HEK293T (cell line): Measurements from ENCODE around the gene RAE1.
"Not testable (repeated sequence)": the region's sequence is repeated elsewhere in the genome, so short reads cannot be mapped to it uniquely, and the experiment has no call there.

Source experiments
- CTCF ChIA-PET: fragments of 350-600 bp; formaldehyde crosslinking; extraction: SDS; loops from one replicate; lab custom pipeline; 2021; ENCODE audit warnings: antibody characterized with exemption, inconsistent platforms; lab: Yijun Ruan, JAX
- POLR2A ChIA-PET: fragments of 350-600 bp; formaldehyde crosslinking; extraction: SDS; loops from one replicate; lab custom pipeline; 2020; ENCODE audit warnings: antibody characterized with exemption, inconsistent platforms; lab: Yijun Ruan, JAX
- DNase-seq: peaks from one replicate; pipeline ENCODE4 v3.0.0; 2012; ENCODE audit warnings: mixed read lengths; ENCODE audit errors: extremely low spot score
- BHLHE40 ChIP-seq: fragments of 450-650 bp; IDR thresholded peaks from 2 replicates; pipeline ENCODE4 v1.6.1; 2016; ENCODE audit warnings: mild to moderate bottlenecking, moderate library complexity, borderline replicate concordance
- CTBP1 ChIP-seq: fragments of 450-650 bp; IDR thresholded peaks from 2 replicates; pipeline ENCODE4 v1.6.1; 2016; ENCODE audit warnings: borderline replicate concordance
- ELF4 ChIP-seq: fragments of 450-650 bp; IDR thresholded peaks from 2 replicates; pipeline ENCODE4 v1.6.1; 2017; ENCODE audit warnings: antibody characterized with exemption
- FOXA1 ChIP-seq: fragments of 450-650 bp; IDR thresholded peaks from 2 replicates; pipeline ENCODE4 v1.6.1; 2016; ENCODE audit warnings: mild to moderate bottlenecking
- FOXK2 ChIP-seq: fragments of 450-650 bp; IDR thresholded peaks from 2 replicates; pipeline ENCODE4 v1.6.1; 2016; ENCODE audit warnings: mild to moderate bottlenecking
- FOXM1 ChIP-seq: fragments of 450-650 bp; IDR thresholded peaks from 2 replicates; pipeline ENCODE4 v1.6.1; 2017; ENCODE audit warnings: mild to moderate bottlenecking, borderline replicate concordance
- HDGF ChIP-seq: fragments of 450-650 bp; IDR thresholded peaks from 2 replicates; pipeline ENCODE4 v1.6.1; 2017; ENCODE audit warnings: antibody characterized with exemption, borderline replicate concordance
- L3MBTL2 ChIP-seq: fragments of 450-650 bp; conservative IDR thresholded peaks from 2 replicates; pipeline ENCODE4 v1.6.1; 2016; ENCODE audit warnings: mild to moderate bottlenecking
- LEF1 ChIP-seq: fragments of 450-650 bp; IDR thresholded peaks from 2 replicates; pipeline ENCODE4 v1.6.1; 2017; ENCODE audit warnings: mild to moderate bottlenecking, borderline replicate concordance
- NFRKB ChIP-seq: fragments of 450-650 bp; IDR thresholded peaks from 2 replicates; pipeline ENCODE4 v1.6.1; 2016; ENCODE audit warnings: mild to moderate bottlenecking, moderate library complexity
- SP1 ChIP-seq: fragments of 450-650 bp; IDR thresholded peaks from 2 replicates; pipeline ENCODE4 v1.6.1; 2017
- SUZ12 ChIP-seq: fragments of 450-650 bp; IDR thresholded peaks from 2 replicates; pipeline ENCODE4 v1.6.1; 2016; ENCODE audit warnings: mild to moderate bottlenecking
- TARDBP ChIP-seq: fragments of 450-650 bp; IDR thresholded peaks from 2 replicates; pipeline ENCODE4 v1.6.1; 2016
- ZNF384 ChIP-seq: fragments of 450-650 bp; IDR thresholded peaks from 2 replicates; pipeline ENCODE4 v1.6.1; 2016
- TF ChIP-seq, protein P1 (sequence below): fragments of 450-650 bp; IDR thresholded peaks from 2 replicates; pipeline ENCODE4 v1.6.1; 2016

RAE1 gene

DNA sequence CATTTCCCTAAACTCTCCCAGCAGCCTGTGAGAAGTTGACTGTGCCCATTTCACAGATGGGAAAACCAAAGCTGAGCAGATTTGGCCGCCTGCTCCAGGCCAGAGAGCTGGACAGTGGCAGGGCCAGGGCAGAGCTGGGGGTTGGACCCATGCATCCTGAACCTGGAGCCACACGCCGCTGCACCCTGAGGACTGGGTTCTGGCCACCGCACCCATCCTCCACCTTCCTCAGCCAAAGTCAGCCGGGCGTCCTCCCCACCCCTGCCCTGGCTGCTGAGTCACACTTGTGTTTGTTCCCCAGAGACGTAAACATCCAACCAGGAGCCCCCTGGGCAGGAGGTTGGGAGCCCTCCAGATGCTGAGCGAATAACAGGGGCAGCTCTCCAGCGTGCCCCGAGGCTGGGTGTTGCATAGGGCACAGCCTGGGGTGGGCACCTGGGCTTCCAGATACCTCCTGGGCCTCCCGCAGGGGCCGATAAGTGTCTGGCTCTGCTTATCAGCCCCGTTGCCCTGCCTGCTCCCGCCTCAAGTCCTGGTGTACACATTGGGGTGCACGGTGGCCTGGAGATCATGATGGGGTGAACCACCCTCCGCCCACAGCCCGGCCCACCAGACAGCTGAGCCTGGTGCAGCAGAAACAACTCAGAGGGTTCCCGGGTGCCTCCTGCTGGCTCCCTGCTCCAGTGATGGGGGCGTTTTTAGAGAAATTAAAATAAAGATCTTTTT is 64.0 kb downstream of the RAE1 start:
- DNase-seq: no peak
- POLR2A ChIA-PET: no interaction called here
- no peak for TF ChIP-seq CTBP1
- CTCF ChIA-PET: no interaction called here

DNA sequence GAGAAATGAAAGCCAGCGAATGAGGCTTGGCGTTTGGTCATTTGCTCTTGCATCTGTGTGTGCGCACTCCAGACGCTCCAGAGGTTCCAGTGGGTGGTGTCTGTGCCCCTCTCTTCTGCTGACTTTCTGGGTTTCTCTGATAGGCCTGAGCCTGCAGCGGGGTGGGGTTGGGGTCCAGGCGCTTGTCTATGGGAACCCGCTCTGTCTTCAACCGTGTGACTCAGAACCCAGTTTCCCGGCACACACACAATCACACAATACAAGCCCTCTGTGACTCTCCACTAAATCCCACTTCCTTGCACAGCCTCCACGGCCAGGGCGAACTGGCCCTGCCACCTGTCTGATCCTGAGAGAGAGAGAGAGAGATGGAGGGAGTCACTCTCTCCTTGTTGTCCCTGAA is 64.7 kb downstream of the RAE1 start:
- DNase-seq: no peak
- ChIA-PET POLR2A (no interaction called here), CTCF (no interaction called here)
- TF ChIP-seq CTBP1 (no peak), FOXM1 (no peak), LEF1 (no peak), SUZ12 (no peak), ELF4 (no peak), NFRKB (no peak)

DNA sequence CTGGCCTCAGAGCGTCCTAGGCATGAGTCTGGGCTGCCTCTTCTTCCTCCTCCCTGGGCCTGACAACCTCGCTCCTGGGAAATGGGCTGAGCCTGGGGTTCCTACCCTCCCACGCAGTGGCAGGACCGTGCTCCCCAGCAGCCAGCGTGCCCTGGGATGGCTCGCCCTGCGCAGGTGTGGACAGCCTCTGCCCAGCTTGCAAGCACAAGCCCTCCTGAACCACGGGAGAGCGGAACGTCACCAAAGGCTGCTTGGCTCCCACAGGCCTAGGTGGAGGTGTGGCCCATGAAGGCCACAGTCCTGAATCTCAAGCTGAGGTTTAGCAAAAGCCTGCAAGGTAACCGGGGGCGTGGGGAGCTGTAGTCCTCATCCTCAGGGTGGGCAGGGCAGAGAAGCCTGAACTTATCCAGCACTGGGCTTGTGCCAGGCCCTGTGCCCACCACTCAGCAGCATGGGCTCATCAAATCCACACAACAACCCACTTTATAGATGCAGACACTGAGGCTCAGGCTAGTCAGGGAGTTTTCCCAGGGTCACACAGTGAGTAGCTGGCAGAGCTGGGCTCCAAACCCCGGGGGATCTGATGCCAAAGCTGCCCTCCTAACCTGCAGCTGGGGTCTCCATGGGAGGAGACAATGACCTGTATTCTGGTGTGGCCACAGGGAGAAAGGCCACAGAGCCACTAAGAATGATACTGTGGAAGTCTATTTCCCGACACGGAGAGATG is 65.4 kb downstream of the RAE1 start:
- DNase-seq: no peak
- TF ChIP-seq NFRKB (no peak), ZNF384 (no peak), ELF4 (no peak), HDGF (no peak), SP1 (no peak), SUZ12 (no peak), FOXA1 (no peak), LEF1 (no peak)
- POLR2A ChIA-PET: no interaction called here
- CTCF ChIA-PET: no interaction called here

DNA sequence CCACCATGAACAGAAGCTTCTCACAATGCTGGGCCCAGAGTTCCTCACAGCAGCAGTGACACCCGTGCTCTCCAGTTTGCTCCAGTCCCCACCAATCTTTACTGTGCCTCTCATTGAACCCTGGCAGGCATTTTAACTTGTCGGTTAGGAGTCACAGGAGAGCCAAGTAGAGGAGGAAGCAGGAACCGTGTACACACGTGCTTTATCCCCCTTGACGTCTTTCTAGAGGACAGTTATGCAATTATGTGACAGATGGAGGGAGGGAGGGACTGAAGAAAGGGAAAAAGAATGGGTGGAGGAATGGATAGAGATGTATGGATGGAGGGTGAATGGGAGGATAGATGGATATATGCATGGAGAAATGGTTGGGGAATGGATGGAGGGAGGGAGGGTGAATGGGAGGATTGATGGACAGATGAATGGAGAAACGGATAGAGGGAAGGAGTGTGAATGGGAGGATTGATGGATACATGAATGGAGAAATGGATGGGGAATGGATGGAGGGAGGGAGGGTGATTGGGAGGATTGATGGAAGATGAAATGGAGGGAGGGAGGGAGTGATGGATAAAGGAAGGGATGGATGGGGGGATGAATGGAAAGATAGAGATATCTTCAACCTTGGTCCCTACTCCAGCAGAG is 66.1 kb downstream of the RAE1 start:
- no peak for DNase-seq
- ChIA-PET POLR2A (no interaction called here), CTCF (no interaction called here)
- TF ChIP-seq FOXM1: no peak
- TF ChIP-seq HDGF: no peak
- TF ChIP-seq SP1: no peak
- TF ChIP-seq TARDBP: no peak
- TF ChIP-seq CTBP1: no peak
- TF ChIP-seq ZNF384: no peak
- no peak for TF ChIP-seq ELF4

DNA sequence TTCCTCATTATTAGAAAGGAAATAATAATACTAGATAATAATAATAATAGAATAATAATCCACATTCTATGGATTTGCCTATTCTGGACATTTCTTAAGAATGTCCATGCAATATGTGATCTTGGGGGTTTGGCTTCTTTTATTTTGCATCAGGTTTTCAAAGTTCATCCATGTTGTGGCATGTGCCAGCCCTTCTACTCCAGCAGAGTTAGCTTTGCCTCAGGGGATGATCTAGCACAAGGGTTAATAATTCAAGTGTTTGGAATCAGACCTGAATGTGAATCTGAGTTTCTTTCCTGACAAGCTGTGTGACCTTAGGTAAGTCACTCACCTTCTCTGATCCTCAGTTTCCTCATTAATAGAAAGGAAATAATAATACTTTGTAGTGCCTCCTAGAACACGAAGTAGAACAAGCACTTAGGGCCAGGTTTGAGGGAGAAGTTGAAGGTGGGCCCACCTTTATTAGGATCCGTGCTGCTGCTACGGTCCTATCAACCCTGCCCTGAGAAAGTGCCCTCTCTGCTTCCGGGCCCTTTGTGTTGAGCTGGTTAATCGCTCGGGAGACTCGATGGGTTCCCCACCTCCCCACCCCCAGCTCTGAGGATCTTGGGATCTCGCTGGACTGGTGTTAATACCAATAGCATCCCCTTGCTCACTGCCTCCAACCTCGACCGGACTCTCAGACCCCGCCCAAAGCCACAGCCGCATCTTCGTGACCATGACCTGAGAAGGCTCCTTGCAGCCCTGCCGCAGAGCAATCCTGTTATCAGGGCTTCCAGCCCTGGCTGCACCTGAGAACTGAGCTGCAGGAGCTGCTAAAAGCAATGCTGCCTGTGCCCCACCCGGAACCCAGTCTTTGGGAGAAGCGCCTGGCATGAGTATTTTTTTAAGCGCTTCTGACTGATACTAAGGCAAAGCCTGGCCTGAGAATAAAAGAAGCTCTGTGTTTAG is 67.0 kb downstream of the RAE1 start:
- TF ChIP-seq, protein P1, sequence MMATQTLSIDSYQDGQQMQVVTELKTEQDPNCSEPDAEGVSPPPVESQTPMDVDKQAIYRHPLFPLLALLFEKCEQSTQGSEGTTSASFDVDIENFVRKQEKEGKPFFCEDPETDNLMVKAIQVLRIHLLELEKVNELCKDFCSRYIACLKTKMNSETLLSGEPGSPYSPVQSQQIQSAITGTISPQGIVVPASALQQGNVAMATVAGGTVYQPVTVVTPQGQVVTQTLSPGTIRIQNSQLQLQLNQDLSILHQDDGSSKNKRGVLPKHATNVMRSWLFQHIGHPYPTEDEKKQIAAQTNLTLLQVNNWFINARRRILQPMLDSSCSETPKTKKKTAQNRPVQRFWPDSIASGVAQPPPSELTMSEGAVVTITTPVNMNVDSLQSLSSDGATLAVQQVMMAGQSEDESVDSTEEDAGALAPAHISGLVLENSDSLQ: no peak
- no peak for TF ChIP-seq SP1
- no peak for TF ChIP-seq BHLHE40
- TF ChIP-seq FOXK2: no peak
- TF ChIP-seq CTBP1: no peak
- no peak for TF ChIP-seq LEF1
- TF ChIP-seq HDGF: no peak
- no peak for TF ChIP-seq TARDBP
- TF ChIP-seq NFRKB: no peak
- TF ChIP-seq SUZ12: no peak
- no peak for TF ChIP-seq FOXA1
- TF ChIP-seq FOXM1: no peak
- ChIA-PET CTCF (no interaction called here), POLR2A (no interaction called here)
- DNase-seq: no peak

DNA sequence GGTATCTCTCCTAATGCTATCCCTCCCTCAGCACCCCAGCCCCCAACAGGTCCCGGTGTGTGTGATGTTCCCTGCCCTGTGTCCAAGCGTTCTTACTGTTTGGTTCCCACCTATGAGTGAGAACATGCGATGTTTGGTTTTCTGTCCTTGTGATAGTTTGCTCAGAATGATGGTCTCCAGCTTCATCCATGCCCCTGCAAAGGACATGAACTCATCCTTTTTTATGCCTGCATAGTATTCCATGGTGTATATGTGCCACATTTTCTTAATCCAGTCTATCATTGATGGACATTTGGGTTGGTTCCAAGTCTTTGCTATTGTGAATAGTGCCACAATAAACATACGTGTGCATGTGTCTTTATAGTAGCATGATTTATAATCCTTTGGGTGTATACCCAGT is 68.4 kb downstream of the RAE1 start:
- DNase-seq, CTCF ChIA-PET, POLR2A ChIA-PET: not testable (repeated sequence)

DNA sequence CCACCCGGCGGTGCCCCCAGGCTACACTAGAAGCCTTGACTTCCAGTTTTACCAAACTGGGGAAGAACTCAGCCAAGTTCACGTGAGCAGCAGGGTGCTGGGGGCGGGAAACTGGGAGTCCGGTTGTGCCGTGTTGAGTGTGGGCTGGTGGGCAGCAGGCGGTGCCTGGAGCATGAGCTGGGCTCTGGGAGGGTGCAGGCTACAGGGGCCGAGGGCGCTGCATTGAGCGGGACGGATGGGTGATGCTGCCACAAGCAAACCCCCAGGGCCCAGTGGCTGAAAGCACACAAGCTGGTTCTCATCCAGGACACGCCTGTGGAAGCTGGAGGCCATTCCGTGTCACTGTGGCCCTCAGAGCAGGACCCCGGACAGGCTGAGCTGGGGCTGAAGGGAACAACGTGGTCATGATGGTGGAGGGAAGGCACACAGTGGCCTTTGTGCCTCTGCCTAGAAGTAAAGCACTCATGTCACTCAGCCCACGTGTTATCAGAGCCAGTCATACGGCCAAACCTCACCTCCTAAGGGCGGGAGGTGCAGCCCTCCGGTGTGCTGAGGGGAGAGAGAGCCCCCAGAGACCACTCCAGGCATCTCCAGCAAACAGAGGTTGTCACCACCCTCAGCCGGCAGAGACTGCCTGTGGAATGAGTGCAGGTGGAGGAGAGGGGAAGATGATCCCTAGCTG is 69.7 kb downstream of the RAE1 start:
- CTCF ChIA-PET: no interaction called here
- no peak for DNase-seq
- POLR2A ChIA-PET: no interaction called here
- TF ChIP-seq FOXK2: no peak
- TF ChIP-seq L3MBTL2: no peak
- TF ChIP-seq, protein P1: no peak
- no peak for TF ChIP-seq NFRKB
- TF ChIP-seq TARDBP: no peak
- TF ChIP-seq BHLHE40: no peak
